Neural cell (in vitro differentiated cells): ENCODE data around the gene C1orf35. TPM values are rescaled to one million over a fixed set of nuclear protein-coding genes. Genes with fewer than 3 reads are reported as not detected.

Experiments
- H2AFZ ChIP-seq: fragments of 200-600, 300-800 bp; sonication (generic), shearing (Covaris generic); 2 replicates; pipeline ENCODE4 v1.6.0; 2014; ENCODE audit warnings: low read depth, mild to moderate bottlenecking, antibody characterized with exemption, low read length, moderate library complexity
- H3F3A ChIP-seq: fragments of 200-600 bp; shearing (Covaris generic); 2 replicates; pipeline ENCODE4 v1.6.1; 2016; ENCODE audit warnings: mild to moderate bottlenecking, moderate library complexity, mixed read lengths, antibody characterized with exemption, low read length; ENCODE audit not compliant: insufficient read depth, poor library complexity, severe bottlenecking
- H3K27ac ChIP-seq: fragments of 200-600, 300-800 bp; sonication (generic), shearing (Covaris generic); 2 replicates; pipeline ENCODE4 v1.5.1; 2014; ENCODE audit warnings: mild to moderate bottlenecking, low read length, moderate library complexity
- H3K27me3 ChIP-seq: fragments of 300-800, 200-600 bp; sonication (generic), shearing (Covaris generic); 2 replicates; pipeline ENCODE4 v1.6.0; 2014; ENCODE audit warnings: mild to moderate bottlenecking, low read depth, low read length, moderate library complexity; ENCODE audit not compliant: insufficient read depth
- H3K36me3 ChIP-seq: fragments of 300-800, 200-600 bp; sonication (generic), shearing (Covaris generic); 2 replicates; pipeline ENCODE4 v1.5.1; 2014; ENCODE audit warnings: mild to moderate bottlenecking, antibody characterized with exemption, low read length, moderate library complexity; ENCODE audit not compliant: insufficient read depth
- H3K4me2 ChIP-seq: fragments of 300-800, 200-600 bp; sonication (generic), shearing (Covaris generic); 2 replicates; pipeline ENCODE4 v1.6.0; 2014; ENCODE audit warnings: mild to moderate bottlenecking, low read length
- H3K4me3 ChIP-seq: fragments of 300-800, 200-600 bp; sonication (generic), shearing (Covaris generic); 2 replicates; pipeline ENCODE4 v1.5.1; 2014; ENCODE audit warnings: mild to moderate bottlenecking, low read length, moderate library complexity
- H3K79me2 ChIP-seq: fragments of 200-600 bp; shearing (Covaris generic); replicated peaks from 2 replicates; pipeline ENCODE4 v1.6.0; 2014; ENCODE audit warnings: mild to moderate bottlenecking, low read length, moderate library complexity; ENCODE audit not compliant: insufficient read depth
- H3K9ac ChIP-seq: fragments of 300-800, 200-600 bp; sonication (generic), shearing (Covaris generic); 2 replicates; pipeline ENCODE4 v1.6.1; 2016; ENCODE audit warnings: mild to moderate bottlenecking, low read length, mixed read lengths
- H3K9me2 ChIP-seq: fragments of 200-600 bp; shearing (Covaris generic); 2 replicates; pipeline ENCODE4 v1.6.1; 2016; ENCODE audit warnings: mild to moderate bottlenecking, low read length, mixed read lengths; ENCODE audit not compliant: insufficient read depth
- H3K9me3 ChIP-seq: fragments of 200-600, 300-800 bp; sonication (generic), shearing (Covaris generic); 2 replicates; pipeline ENCODE4 v1.6.1; 2016; ENCODE audit warnings: mild to moderate bottlenecking, mixed run types, low read length, moderate library complexity, mixed read lengths
- H4K20me1 ChIP-seq: fragments of 200-600 bp; shearing (Covaris generic); 2 replicates; pipeline ENCODE4 v1.6.1; 2016; ENCODE audit warnings: mild to moderate bottlenecking, mixed run types; ENCODE audit not compliant: insufficient read depth
- CTCF ChIP-seq: fragments of 450-650 bp; IDR thresholded peaks from 2 replicates; pipeline ENCODE4 v1.5.1; 2014; ENCODE audit warnings: antibody characterized with exemption, mild to moderate bottlenecking, moderate library complexity; ENCODE audit not compliant: poor library complexity, severe bottlenecking
- EP300 ChIP-seq: fragments of 450-650 bp; conservative IDR thresholded peaks from 2 replicates; pipeline ENCODE4 v1.6.1; 2014; ENCODE audit warnings: antibody characterized with exemption, mild to moderate bottlenecking, moderate library complexity; ENCODE audit not compliant: poor library complexity, severe bottlenecking
- EZH2 ChIP-seq: fragments of 200-600, 300-800 bp; shearing (Covaris generic), sonication (generic); IDR thresholded peaks from 2 replicates; pipeline ENCODE4 v1.6.1; 2014; ENCODE audit warnings: antibody characterized with exemption, low read length, borderline replicate concordance, mild to moderate bottlenecking; ENCODE audit not compliant: insufficient read depth, poor library complexity, severe bottlenecking
- MXI1 ChIP-seq: fragments of 450-650 bp; conservative IDR thresholded peaks from 2 replicates; pipeline ENCODE4 v1.6.1; 2014; ENCODE audit warnings: antibody characterized with exemption, mild to moderate bottlenecking; ENCODE audit not compliant: poor library complexity, severe bottlenecking
- POLR2AphosphoS5 ChIP-seq: IDR thresholded peaks from 2 replicates; pipeline ENCODE4 v1.6.1; 2012
- RAD21 ChIP-seq: fragments of 450-650 bp; conservative IDR thresholded peaks from 2 replicates; pipeline ENCODE4 v1.6.1; 2014; ENCODE audit warnings: antibody characterized with exemption, mild to moderate bottlenecking, moderate library complexity
- REST ChIP-seq: IDR thresholded peaks from 2 replicates; pipeline ENCODE4 v1.6.1; 2012; ENCODE audit warnings: borderline replicate concordance
- SMC3 ChIP-seq: fragments of 450-650 bp; conservative IDR thresholded peaks from 2 replicates; pipeline ENCODE4 v1.6.1; 2014; ENCODE audit warnings: antibody characterized with exemption, mild to moderate bottlenecking, moderate library complexity; ENCODE audit not compliant: poor library complexity
- TAF1 ChIP-seq: IDR thresholded peaks from 2 replicates; pipeline ENCODE4 v1.6.1; 2012; ENCODE audit warnings: low read depth
- polyA plus RNA-seq: library from polyadenylated mRNA; depleted of rRNA; stranded (reverse); fragments of >200 nt; gene quantifications from 2 replicates; pipeline ENCODE4 v1.2.3, GENCODE V29; 2014

C1orf35 gene
- polyA plus RNA-seq, 1 donor from 2014 or later, result 32.8 TPM

- peaks cover 36% of the 10 kb centered on the region for H3K79me2 ChIP-seq
- no peaks in the 10 kb centered on the region for H3F3A ChIP-seq
- H4K20me1 ChIP-seq, result no peaks in the 10 kb centered on the region
- TF ChIP-seq EZH2 (no peak), TAF1 (no peak), POLR2AphosphoS5 (no peak), MXI1 (no peak), RAD21 (no peak), EP300 (no peak), REST (no peak), SMC3 (no peak), CTCF (no peak)
- peaks cover 15% of the 10 kb centered on the region for H3K36me3 ChIP-seq
- no peaks in the 10 kb centered on the region for H3K27me3 ChIP-seq
- H3K4me3 ChIP-seq, result no peak overlapping the region
- no peaks in the 10 kb centered on the region for H3K9me2 ChIP-seq
- H3K27ac ChIP-seq, result no peak overlapping the region
- peaks cover 4% of the 10 kb centered on the region for H3K9me3 ChIP-seq
- H3K9ac ChIP-seq, result no peak overlapping the region
- no peak overlapping the region for H3K4me2 ChIP-seq
- H2AFZ ChIP-seq, result no peak overlapping the region
These were observed 3.8 kb downstream of the C1orf35 start for GRCh38 chr1:228099331-228099732.

- Histone ChIP-seq H2AFZ (no peak overlapping the region), H3K4me2 (no peak overlapping the region), H3K4me3 (no peak overlapping the region), H4K20me1 (no peaks in the 10 kb centered on the region), H3K9me2 (no peaks in the 10 kb centered on the region), H3F3A (no peaks in the 10 kb centered on the region), H3K79me2 (peaks cover 45% of the 10 kb centered on the region), H3K36me3 (peaks cover 15% of the 10 kb centered on the region), H3K9me3 (peaks cover 4% of the 10 kb centered on the region), H3K9ac (no peak overlapping the region), H3K27ac (no peak overlapping the region), H3K27me3 (no peaks in the 10 kb centered on the region)
- TF ChIP-seq RAD21, result no peak
- TF ChIP-seq EZH2, result no peak
These were observed 4.7 kb downstream of the C1orf35 start for GRCh38 chr1:228098323-228098931.
